ENCODE results near the gene NFIX.

Gene NFIX

GRCh38 chr19:13087795-13088537 is 92.7 kb downstream of the NFIX start:
- no peak for DNase-seq (ENCODE audit: insufficient read length, low spot score)
- FAIRE-seq: no peak

DNA sequence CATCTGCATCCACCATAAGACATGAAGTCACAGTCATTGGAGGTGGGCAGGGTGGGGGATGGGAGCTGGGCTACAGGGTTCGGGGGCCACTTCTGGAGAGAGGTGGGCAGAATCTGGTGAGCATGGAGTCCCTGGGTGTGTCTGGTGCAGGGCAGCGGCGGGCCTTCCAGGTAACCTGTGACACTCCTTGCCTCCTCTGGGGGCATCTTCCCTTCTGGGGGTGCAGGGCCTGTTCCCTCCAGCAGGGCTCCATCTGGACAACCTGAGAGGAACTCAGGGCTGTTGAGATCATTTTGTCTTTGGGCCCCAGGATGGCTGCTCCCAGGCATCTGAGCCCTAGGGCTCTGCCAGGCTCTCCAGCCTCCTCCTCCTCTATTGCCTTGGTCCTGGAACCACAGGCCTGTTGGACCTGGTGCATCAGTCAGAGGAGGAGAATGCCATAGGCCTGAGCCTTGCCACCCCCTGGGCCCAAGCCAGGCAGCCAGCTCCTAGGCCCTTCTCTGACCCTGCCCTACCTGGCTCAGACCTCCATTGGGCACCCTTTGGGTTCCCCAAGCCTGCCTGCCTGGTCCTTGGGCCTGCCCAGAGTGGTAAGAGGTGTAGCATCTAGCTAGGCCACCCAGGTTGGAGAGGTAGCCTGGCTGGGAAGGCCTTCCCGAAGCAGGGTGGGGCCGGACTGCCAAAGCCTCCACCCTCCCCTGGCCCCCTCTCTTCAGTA is 94.0 kb downstream of the NFIX start:
- FAIRE-seq: no peak
- DNase-seq (ENCODE audit: insufficient read length, low spot score): peak; percentile 41

DNA sequence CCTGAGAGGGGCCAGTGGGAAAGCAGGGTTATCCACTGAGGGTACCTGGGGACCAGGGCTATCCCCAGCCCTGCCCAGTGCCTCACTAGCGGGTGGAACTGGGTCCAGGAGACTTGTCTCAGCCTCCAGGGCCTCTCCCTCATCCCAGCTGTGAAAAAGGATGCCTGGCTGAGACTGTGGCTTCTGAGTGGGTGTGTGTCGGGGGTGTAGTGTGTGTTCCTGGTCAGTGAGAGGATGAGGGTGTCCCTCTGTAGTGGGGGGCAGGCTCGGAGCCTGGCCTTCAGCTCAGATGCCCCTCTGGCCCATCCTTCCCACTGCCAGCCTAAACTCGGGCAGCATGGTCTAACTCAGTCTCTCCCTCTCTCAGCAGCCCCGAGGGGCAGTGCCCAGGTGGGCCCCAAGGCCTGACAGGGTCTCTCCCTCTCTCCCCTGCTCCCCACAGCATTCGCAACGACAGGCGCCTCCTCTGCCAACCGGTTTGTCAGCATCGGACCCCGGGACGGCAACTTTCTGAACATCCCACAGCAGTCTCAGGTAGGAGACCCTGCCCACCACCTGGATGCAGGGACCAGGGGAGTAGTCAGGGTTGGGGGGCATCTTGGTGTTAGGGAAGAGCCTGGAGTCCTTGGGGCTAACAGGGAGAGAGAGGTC is 94.7 kb downstream of the NFIX start:
- FAIRE-seq (no peak), DNase-seq (ENCODE audit: insufficient read length, low spot score) (no peak)

GRCh38 chr19:13090511-13091231 is 95.4 kb downstream of the NFIX start:
- DNase-seq (ENCODE audit: insufficient read length, low spot score): no peak
- no peak for FAIRE-seq

DNA sequence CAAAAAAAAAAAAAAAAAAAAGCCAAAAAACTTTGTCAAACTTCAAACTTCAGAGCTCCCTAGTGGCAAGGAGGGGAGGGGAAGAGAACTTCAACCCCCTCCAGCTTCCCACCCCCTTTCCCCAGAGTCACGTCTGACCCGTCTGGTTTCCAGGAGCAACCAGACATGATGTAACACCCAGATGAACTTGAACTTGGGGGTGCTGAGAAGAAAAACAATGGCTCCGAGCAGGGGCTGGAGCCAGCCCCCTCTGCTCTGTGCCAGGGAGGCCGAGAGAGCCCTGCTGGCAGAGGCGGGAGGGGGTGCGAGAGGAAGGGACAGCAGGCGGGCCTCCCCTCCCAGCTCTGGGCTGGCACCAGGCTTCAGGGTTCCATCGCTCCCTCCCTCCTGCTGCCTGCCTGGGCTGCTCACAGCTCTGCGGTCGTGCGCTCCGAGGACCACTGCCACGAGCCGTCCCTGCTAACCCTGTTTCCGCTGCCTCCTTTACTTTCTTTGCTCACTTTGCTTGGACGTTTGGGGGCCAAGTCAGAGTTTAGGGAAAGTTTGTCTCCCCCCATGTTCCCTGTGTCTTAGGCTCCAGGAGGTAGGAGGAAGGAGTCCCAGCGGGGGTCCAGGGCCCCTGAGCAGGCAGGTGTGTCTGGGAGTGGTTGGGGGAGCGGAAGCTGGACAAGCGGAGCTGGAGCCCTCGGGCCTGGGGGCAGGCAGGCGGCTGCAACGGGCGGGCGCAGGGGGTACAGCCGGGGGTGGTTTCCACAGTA is 96.3 kb downstream of the NFIX start:
- DNase-seq (ENCODE audit: insufficient read length, low spot score) (no peak), FAIRE-seq (no peak)

- no peak for DNase-seq (ENCODE audit: insufficient read length, low spot score)
- FAIRE-seq: no peak
Observed at GRCh38 chr19:13092158-13092543, 96.9 kb downstream of the NFIX start.

GRCh38 chr19:13092606-13093235 is 97.4 kb downstream of the NFIX start:
- DNase-seq (ENCODE audit: insufficient read length, low spot score) (no peak), FAIRE-seq (no peak)

- DNase-seq (ENCODE audit: insufficient read length, low spot score) (peak; percentile 96), FAIRE-seq (peak; percentile 48)
Observed at GRCh38 chr19:13093407-13094105, 98.3 kb downstream of the NFIX start.

DNA sequence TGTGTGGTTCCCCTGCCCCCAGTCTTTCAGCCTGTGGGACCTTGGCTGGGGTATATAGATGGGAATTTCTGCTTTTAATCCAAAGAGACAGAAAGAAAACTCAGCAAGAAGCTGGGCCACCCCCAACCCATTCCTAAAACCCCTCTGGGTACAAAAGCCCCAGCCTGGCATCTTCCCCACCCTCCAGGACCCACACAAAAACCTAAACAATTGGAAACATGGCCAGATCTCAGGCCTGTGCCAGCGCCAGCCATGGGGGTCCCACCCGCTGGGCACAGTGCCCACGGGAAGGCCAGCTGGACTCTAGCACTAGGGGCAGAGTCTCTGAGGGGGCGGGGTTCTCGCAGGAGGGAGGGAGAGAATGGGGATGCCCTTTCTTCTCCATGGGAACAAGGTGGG is 98.8 kb downstream of the NFIX start:
- DNase-seq (ENCODE audit: insufficient read length, low spot score) (no peak), FAIRE-seq (no peak)

DNA sequence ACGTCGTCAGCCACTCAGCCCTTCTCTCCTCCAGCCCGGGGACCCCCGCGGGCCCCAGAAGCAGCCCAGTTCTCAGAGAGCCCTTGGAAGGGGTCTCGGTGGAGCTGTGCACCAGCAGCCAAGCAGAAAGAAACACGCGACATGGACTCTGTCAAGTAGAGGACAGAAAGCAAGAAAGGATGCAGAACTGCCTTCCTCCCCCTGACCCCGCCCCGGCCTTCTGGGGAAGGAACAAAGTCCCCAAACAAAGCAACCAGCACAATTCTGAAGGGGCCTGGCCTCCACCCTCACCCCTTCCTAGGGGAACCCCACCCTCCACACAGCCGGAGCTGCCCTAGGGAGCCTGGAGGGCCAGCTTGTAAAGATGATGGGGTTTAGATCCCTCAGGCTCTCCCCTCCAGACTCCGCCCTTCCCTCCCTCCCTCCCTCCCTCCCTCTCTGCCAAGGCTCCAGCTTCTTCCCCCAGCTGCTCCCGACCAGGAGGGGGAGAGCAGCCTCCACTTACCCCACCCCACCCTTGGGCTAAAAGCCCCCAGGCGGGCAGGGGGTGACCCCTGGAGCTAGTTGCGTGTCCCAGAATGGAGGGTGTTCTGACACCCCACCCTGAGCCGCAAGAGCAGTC is 99.6 kb downstream of the NFIX start:
- FAIRE-seq: no peak
- DNase-seq (ENCODE audit: insufficient read length, low spot score): no peak

DNA sequence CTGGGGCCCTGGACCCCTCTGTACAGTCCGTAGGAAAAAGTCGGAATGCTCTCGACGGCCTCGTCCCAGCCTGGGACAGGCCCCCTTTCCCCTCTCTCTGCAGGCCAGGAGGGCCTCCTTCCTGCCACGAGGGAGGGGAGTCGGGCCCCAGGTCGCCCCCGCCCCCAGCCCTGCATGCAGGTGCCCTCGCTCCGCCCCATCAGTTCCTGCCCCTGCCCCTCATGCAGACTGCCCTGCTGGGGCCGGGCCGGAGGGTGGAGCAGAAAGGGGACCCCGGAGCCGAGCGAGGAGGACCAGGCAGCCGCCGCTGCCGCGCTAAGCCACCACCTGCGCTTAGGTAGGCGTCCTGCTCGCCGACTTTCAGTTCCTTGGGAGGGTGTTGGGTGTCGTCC is 100.1 kb downstream of the NFIX start:
- FAIRE-seq (no peak), DNase-seq (ENCODE audit: insufficient read length, low spot score) (no peak)

DNA sequence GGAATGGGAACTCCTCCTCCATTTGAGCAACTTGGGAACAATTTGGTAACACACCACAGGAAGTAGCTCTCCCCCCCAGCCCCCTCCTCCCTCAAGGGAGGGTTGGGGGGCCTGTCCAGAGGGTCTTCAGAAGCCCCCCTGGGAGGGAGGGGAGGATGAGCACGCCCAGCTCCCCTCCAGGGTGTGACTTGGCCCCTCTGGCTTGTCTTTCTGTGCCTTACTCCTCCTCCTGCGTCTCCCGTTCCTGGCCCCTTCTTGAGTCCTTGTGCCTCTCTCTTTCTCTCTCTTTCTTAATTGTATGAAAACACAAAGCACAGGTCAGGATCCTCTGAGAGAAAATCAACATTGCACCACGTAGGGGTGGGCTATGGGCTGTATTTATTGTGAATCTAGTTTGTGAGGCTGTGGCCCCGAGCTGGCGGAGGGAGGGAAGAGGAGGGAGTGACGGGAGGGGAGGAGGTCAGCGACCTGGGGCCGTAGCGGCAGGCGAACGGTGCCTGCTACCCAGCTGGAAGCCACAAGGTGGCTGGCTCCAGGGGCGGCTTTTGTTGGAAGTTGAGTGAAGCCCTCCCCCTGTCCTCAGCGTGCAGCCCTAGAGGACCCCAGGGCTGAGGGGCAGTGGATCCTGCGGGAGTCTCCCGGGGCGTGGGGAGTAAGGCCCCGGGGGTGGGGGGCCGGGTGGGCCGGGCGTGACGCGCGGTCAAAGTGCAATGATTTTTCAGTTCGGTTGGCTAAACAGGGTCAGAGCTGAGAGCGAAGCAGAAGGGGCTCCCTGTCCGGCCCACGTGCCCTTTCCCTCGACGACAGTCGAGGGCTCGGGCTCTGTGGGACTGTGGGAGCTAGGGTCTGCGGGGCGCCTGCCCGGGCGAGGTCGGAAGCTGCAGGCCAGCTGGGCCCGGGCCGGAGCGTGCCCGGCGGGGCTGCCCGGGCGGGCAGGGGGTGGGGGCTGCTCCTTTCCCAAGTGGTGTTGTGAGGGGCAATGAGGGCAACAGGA is 101.0 kb downstream of the NFIX start:
- DNase-seq (ENCODE audit: insufficient read length, low spot score): no peak
- no peak for FAIRE-seq

- FAIRE-seq (no peak), DNase-seq (ENCODE audit: insufficient read length, low spot score) (no peak)
Observed at GRCh38 chr19:13097033-13097462, 101.8 kb downstream of the NFIX start.

DNA sequence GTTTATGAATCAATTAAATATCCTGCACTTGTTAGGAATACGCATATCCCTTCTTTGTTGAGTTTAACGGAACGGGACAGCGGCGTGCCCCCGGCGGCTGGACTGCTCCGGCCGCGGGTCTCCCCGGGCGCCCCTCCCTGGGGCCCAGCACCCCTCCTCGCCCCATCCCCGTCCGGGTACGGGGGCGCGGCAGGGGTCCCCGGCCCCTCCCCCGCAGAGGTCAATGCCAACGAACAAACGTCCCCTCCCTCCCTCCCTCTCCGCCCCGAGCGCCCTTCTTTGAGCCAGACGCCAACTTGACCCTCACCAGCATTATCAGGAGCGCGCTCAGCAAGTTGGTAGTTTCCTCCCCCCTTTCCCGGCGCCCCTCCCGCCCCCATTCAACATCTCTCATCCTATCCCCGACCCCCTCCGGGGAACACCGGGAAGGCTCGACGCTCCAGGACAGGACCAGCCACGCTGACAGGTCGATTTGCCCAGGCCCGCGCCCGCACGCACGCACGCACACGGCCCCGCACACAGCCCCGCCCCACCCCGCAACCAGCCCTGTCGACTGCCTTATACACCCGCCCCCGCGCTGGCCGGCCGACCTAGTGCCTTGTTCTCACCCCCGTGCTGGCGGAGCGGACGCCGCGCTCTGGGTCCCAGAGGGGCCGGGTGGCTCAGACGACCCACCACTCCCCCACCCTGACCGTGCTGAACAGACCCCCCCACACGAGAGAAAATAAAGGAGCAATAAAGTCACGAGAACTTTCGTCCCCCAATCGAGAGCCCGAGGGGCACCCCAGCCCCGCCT is 102.4 kb downstream of the NFIX start:
- FAIRE-seq (no peak), DNase-seq (ENCODE audit: insufficient read length, low spot score) (no peak)

- no peak for DNase-seq (ENCODE audit: insufficient read length, low spot score)
- no peak for FAIRE-seq
Observed at GRCh38 chr19:13098277-13099072, 103.2 kb downstream of the NFIX start.

All from HTR-8/SVneo (cell line).